ENCODE data around the gene NFAT5.
"Not testable (repeated sequence)": the region's sequence is repeated elsewhere in the genome, so short reads cannot be mapped to it uniquely, and the experiment has no call there.

Gene NFAT5

GRCh38 chr16:69526831-69527655 lies 38.7 kb upstream of the NFAT5 start:
- Histone ChIP-seq H3K27ac (no peak overlapping the region), H3K4me3 (no peak overlapping the region), H4K20me1 (no peaks in the 10 kb centered on the region), H3K27me3 (no peaks in the 10 kb centered on the region), H3K4me2 (no peak overlapping the region), H3K36me3 (no peaks in the 10 kb centered on the region), H3K4me1 (peaks cover 10% of the 10 kb centered on the region), H3K9ac (no peak overlapping the region), H3K9me3 (no peaks in the 10 kb centered on the region)
- TF ChIP-seq Cebpa-rat (IDR thresholded peaks at IDR 0.05): no peak

DNA sequence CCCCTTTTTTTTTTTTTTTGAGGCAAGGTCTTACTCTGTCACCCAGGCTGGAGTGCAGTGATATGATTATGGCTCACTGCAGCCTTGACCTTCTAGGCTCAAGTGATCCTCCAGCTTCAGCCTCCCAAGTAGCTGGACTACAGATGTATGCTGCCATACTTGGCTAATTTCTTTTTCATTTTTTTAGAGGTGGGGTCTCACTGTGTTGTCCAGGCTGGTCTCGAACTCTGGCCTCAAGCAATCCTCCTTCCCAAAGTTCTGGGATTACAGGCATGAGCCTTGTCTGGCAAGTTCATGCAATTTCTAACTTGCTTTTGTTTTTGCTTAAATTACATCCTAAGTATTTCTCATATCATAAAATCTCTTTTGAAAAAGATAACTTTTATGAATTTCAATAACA lies 33.8 kb upstream of the NFAT5 start:
- Histone ChIP-seq H3K4me1 (peaks cover 11% of the 10 kb centered on the region), H3K9ac (no peak overlapping the region), H3K27me3 (no peaks in the 10 kb centered on the region), H3K36me3 (no peaks in the 10 kb centered on the region), H3K9me3 (no peaks in the 10 kb centered on the region), H4K20me1 (no peaks in the 10 kb centered on the region), H3K4me3 (no peak overlapping the region), H3K27ac (no peak overlapping the region), H3K4me2 (no peak overlapping the region)
- TF ChIP-seq Cebpa-rat (IDR thresholded peaks at IDR 0.05): no peak

DNA sequence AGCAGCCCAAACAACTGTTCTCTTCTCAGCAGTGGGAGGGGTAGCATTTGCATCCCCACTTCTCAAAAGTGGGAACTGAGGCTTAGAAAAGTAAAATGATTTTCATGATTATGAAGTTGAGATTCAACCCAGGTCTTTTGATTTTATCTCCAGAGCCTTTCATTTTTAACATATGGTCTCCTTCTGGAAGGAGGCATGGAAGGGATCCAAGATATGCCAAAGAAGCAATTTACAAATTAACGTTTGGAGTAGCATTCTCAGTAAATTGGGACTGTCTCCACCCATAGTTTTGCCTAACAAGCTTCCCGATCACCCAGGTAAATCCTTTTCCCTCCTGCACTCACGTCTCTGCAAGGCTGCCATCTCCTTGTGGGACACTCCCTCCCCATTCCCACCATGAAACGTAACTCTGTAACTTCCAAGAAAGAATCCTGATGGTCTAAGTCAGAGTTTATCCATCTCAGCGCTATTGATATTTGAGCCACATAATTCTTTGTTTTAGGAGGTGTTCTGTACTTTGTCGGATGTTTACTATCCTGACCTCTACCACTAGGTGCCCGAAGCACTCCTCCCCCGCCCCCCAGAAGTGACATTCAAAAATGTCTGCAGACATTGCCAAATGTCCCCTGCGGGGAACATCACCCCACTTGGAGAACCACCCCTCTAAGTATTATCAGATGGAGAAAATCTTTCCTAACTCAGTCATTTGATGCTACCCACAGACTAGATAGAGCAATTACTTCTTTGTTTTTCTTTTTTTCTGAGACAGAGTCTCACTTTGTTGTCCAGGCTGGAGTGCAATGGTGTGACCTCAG lies 32.9 kb upstream of the NFAT5 start:
- Histone ChIP-seq H4K20me1 (no peaks in the 10 kb centered on the region), H3K36me3 (no peaks in the 10 kb centered on the region), H3K27ac (no peak overlapping the region), H3K9ac (no peak overlapping the region), H3K27me3 (no peaks in the 10 kb centered on the region), H3K4me2 (no peak overlapping the region), H3K9me3 (no peaks in the 10 kb centered on the region), H3K4me3 (no peak overlapping the region), H3K4me1 (peaks cover 20% of the 10 kb centered on the region)
- no peak for TF ChIP-seq Cebpa-rat (IDR thresholded peaks at IDR 0.05)

DNA sequence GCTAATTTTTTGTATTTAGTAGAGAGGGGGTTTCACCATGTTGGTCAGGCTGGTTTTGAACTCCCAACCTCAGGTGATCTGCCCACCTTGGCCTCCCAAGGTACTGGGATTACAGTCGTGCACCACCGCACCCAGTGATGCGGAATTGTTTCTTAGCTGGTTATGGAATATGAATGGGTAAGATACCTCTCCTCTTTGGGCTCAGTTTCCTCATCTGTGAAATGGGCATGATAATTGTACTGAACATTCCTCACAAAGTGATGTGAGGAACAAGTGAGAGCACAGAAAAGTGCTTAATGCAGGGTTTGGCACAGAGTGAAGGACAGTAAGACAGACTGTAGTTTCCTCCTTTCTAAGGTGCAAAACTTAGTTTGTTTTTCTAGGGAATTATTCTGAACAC lies 31.0 kb upstream of the NFAT5 start:
- no peaks in the 10 kb centered on the region for H3K27me3 ChIP-seq
- peaks cover 22% of the 10 kb centered on the region for H3K4me1 ChIP-seq
- no peak overlapping the region for H3K4me2 ChIP-seq
- no peak overlapping the region for H3K27ac ChIP-seq
- H3K9ac ChIP-seq: no peak overlapping the region
- H4K20me1 ChIP-seq: no peaks in the 10 kb centered on the region
- no peak overlapping the region for H3K4me3 ChIP-seq
- H3K36me3 ChIP-seq: no peaks in the 10 kb centered on the region
- no peaks in the 10 kb centered on the region for H3K9me3 ChIP-seq
- TF ChIP-seq Cebpa-rat (IDR thresholded peaks at IDR 0.05): no peak

GRCh38 chr16:69535123-69536050 lies 30.4 kb upstream of the NFAT5 start:
- Histone ChIP-seq H3K4me1 (peaks cover 20% of the 10 kb centered on the region), H4K20me1 (no peaks in the 10 kb centered on the region), H3K27me3 (no peaks in the 10 kb centered on the region), H3K9ac (no peak overlapping the region), H3K4me3 (no peak overlapping the region), H3K27ac (no peak overlapping the region), H3K36me3 (no peaks in the 10 kb centered on the region), H3K4me2 (no peak overlapping the region), H3K9me3 (no peaks in the 10 kb centered on the region)
- no peak for TF ChIP-seq Cebpa-rat (IDR thresholded peaks at IDR 0.05)

GRCh38 chr16:69537706-69538080 lies 28.1 kb upstream of the NFAT5 start:
- Histone ChIP-seq H3K27me3 (no peaks in the 10 kb centered on the region), H3K27ac (no peak overlapping the region), H3K4me1 (peaks cover 12% of the 10 kb centered on the region), H3K4me2 (0 out of 2 replicates have a peak overlapping the region, but pooled peaks have one; percentile 24), H4K20me1 (no peaks in the 10 kb centered on the region), H3K36me3 (no peaks in the 10 kb centered on the region), H3K4me3 (no peak overlapping the region), H3K9ac (no peak overlapping the region), H3K9me3 (no peaks in the 10 kb centered on the region)
- no peak for TF ChIP-seq Cebpa-rat (IDR thresholded peaks at IDR 0.05)

DNA sequence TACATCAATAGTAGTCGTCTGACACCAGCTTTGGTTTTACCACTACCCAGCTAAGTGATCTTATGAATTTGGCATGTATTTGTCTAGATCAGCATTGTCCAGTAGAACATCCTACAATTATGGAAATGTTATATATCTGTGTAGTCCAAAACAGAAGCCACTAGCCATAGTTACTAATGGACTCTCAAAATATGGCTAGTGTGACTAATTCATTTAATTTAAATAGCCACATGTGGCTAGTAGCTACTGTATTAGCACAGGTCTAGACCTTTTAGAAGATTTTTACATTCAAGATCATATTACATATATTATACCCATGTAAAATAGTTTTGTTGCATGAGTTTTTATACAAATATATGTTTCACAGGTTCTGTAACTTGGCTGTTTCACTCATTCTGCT lies 27.0 kb upstream of the NFAT5 start:
- H3K4me3 ChIP-seq: no peak overlapping the region
- no peak overlapping the region for H3K4me2 ChIP-seq
- no peak overlapping the region for H3K27ac ChIP-seq
- no peaks in the 10 kb centered on the region for H3K27me3 ChIP-seq
- no peak overlapping the region for H3K9ac ChIP-seq
- no peaks in the 10 kb centered on the region for H4K20me1 ChIP-seq
- no peaks in the 10 kb centered on the region for H3K9me3 ChIP-seq
- H3K4me1 ChIP-seq: peaks cover 14% of the 10 kb centered on the region
- no peak for TF ChIP-seq Cebpa-rat (IDR thresholded peaks at IDR 0.05)
- H3K36me3 ChIP-seq: no peaks in the 10 kb centered on the region

DNA sequence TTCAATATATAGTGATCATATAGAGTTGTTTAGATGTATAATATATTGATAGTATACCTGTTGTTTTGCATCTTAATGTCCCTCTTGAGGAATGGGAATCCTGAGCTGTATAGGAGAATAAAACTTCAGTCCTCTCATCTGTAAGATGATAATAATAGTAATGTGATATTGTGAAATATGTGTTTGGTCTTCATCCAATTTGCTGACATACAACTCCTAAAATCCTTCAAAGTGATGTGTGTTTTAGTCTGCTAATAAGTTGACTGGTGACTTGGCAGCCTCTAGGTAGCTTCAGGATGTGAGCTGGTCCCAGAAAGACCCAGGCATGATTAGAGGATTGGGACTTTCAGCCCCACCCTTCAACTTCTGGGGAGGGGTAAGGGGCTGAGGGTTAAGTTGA lies 22.8 kb upstream of the NFAT5 start:
- no peaks in the 10 kb centered on the region for H3K27me3 ChIP-seq
- H4K20me1 ChIP-seq: no peaks in the 10 kb centered on the region
- TF ChIP-seq Cebpa-rat (IDR thresholded peaks at IDR 0.05): no peak
- no peak overlapping the region for H3K4me3 ChIP-seq
- no peak overlapping the region for H3K4me2 ChIP-seq
- no peaks in the 10 kb centered on the region for H3K9me3 ChIP-seq
- H3K36me3 ChIP-seq: no peaks in the 10 kb centered on the region
- peaks cover 9% of the 10 kb centered on the region for H3K4me1 ChIP-seq
- no peak overlapping the region for H3K9ac ChIP-seq
- no peak overlapping the region for H3K27ac ChIP-seq

DNA sequence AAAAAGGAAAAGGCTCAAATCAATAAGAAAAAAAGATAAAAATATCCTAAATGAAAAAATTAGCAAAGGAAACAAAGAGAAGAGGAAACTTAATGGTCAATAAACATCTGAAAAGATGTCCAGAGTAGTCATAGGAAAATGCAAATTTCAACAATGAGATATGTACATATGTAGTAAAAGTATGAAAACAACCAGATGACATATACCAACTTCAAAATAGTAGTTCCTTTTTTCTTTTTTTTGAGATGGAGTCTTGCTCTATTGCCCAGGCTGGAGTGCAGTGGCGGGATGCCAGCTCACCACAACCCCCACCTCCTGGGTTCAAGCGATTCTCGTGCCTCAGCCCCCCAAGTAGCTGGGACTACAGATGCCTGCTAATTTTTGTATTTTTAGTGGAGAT lies 21.7 kb upstream of the NFAT5 start:
- Histone ChIP-seq H3K27me3 (no peaks in the 10 kb centered on the region), H3K4me2 (no peak overlapping the region), H3K4me1 (peaks cover 8% of the 10 kb centered on the region), H3K4me3 (no peak overlapping the region), H3K27ac (no peak overlapping the region), H3K36me3 (no peaks in the 10 kb centered on the region), H4K20me1 (no peaks in the 10 kb centered on the region), H3K9ac (no peak overlapping the region), H3K9me3 (no peaks in the 10 kb centered on the region)
- no peak for TF ChIP-seq Cebpa-rat (IDR thresholded peaks at IDR 0.05)

DNA sequence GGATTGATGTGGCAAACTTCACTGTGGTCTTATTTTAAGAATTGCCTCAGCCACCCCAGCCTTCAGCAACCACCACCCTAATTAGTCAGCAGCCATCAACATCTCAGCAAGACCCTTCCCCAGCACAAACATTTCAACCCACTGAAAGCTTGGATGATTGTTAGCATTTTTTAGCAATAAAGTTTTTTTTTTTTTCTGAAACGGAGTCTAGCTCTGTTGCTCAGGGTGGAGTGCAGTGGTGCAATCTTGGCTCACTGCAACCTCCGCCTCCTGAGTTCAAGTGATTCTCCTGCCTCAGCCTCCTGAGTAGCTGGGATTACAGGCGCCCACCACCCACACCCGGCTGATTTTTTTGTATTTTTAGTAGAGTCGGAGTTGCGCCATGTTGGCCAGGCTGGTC lies 19.1 kb upstream of the NFAT5 start:
- H3K4me2 ChIP-seq, H3K27ac ChIP-seq, H3K4me3 ChIP-seq, H3K9me3 ChIP-seq, H3K9ac ChIP-seq, H3K4me1 ChIP-seq, H4K20me1 ChIP-seq, H3K27me3 ChIP-seq, H3K36me3 ChIP-seq: not testable (repeated sequence)

All from BLaER1 (cell line).